SW 1271 (cell line): ENCODE measurements around the gene ACSM3.

Source experiments
- DNase-seq, 2 experiments: peaks; one replicate each; lab custom pipeline; 2025; lab: John Stamatoyannopoulos, UW

The ACSM3 gene

GRCh38 chr16:20806168-20807050 is 42.6 kb downstream of the ACSM3 start, which contains the start of the genes ERI2 and REXO5:
TSS of gene ERI2 (minus strand) at chr16:20806472. CDS start at chr16:20806430, 42 bp downstream.
TSS of gene REXO5 (plus strand) at chr16:20806527. CDS start at chr16:20806954, 427 bp downstream.
- peak; percentile 75 to 85 for DNase-seq

- no peak for DNase-seq
Measured at GRCh38 chr16:20807862-20808261, 44.0 kb downstream of the ACSM3 start.

DNA sequence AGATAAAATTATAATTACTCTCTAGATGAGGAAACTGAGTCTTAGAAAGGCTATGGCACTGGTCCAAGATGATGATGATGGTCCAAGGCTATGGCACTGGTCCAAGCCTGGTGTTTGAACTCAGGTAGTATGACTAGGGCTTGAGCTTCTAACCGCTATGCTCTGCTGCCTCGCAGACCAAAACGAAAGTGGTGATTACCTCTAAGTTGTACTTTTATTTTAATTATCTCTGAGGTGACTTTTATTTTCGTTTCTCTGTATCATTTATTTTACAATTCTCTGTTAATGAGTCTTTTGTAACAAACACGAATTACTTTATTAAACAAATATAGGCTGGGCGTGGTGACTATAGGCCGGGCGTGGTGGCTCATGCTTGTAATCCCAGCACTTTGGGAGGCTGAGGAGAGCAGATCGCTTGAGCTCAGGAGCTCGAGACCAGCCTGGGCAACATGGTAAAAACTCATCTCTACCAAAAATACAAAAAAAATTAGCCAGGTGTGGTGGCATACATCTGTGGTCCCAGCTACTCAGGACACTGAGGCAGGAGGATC is 48.1 kb downstream of the ACSM3 start:
- no peak for DNase-seq

DNA sequence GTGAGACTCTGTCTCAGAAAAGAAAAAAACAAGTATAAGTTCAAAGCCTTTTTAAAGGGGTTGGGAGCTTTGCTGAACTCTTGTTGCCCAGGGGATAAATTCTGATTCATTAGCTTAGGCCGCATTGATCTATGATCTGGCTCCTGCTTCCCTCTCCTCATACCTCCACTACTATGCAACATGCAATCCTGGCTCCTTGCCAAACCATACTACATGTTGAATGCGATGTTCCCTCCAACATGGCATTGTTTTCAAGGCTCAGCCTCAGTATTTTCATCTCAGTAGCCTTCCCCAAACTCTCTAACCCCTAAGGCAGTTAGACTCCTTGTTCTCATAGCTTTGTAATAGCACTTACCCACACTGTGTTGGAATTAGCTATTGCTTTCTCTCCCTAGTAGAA is 48.7 kb downstream of the ACSM3 start:
- no peak for DNase-seq

DNA sequence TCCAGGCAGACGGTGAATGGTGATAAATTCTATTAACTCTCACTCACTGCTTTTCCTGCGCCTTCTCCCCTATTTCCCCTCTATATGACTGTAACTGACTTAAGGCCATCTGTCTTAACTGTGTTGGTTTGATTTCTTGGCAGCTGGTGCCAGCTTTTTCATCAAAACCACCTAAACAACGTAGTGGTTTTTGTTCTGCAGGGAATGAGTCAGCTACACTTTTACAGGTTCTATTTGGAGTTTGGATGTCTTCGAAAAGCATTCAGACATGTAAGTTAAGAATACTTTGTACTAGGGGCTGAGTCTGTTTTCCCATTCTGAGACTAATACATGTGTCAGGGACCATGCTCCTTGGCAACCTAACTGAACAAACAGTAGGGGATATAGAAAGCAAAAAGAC is 51.0 kb downstream of the ACSM3 start:
- DNase-seq, result no peak

GRCh38 chr16:20818929-20819585 is 55.2 kb downstream of the ACSM3 start:
- DNase-seq, result no peak

GRCh38 chr16:20821682-20822081 is 57.9 kb downstream of the ACSM3 start:
- DNase-seq, result no peak

GRCh38 chr16:20822521-20823325 is 58.9 kb downstream of the ACSM3 start:
- DNase-seq, result no peak

- no peak for DNase-seq
Measured at GRCh38 chr16:20826039-20826566, 62.3 kb downstream of the ACSM3 start.

DNA sequence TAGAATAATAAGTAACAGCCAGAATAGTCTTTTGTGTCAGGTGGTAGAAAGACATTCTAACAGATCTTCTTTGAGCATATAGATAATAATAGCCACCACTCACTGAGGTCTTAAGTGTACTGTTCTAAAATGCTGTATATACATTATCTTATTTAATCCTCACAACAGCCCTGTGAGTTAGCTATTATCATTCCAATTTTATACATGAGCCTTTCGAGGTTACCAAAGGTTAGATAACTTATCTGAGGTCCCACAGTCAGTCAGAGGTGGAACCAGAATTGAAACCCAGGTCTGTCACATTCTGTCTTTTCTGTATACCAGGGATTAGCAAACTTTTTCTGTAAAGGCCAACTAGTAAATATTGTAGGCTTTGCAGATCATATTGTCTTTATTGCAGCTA is 65.7 kb downstream of the ACSM3 start:
- no peak for DNase-seq

DNA sequence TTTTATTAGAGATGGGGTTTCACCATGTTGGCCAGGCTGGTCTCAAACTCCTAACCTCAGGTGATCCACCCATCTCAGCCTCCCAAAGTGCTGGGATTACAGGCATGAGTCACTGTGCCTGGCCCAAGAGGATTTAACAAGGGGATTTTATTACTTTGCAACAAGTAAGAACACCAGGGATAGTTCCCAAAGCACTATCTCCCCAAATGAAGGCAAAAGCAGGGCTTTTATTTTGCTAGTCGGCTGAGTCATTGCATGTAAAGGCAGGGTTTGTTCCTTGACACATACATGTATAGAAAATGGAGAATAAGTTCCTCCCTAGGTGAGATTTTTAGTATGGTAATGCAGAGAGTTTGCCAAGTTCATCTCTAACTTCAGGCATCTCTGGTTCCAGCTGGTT is 66.6 kb downstream of the ACSM3 start:
- DNase-seq, result no peak

- DNase-seq, result no peak
Measured at GRCh38 chr16:20833086-20833485, 69.3 kb downstream of the ACSM3 start.

DNA sequence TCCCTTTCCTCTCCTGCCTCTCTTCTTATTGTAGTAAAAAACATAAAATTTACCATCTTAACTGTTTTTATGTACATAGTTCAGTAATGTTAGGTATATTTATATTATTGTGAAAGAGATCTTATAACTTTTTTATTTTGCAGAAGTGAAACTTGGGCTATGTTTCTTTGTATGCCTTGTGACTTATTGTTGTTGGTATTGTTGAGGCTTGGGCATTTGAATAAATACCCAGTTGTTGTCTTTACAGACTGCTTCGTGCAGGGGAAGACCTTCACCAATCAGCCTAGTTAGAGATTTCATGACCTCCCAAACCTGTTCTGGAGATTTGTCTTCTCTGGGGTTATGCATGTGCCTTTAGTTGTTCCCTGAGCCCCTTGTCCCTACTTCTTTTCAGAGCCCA is 74.4 kb downstream of the ACSM3 start:
- no peak for DNase-seq

GRCh38 chr16:20839504-20839903 is 75.7 kb downstream of the ACSM3 start:
- DNase-seq, result no peak

DNA sequence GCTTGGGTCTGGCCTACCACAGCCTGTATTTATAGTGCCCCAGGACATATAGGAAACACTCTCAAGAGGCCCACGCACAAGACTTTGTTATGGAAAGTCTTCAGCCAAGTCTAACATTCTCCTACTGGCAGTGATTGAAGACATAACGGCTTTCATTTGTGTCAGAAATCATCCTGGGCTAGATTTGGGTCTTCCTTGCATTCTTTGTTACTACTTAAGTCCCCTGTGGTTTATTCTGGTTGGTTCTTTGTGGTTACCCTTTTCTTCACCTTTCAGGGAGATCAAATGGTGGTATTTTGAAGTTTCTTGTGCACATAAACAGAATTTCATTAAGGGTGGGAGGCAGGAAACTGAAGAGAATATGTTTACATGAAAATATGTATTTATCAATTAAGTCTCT is 80.2 kb downstream of the ACSM3 start:
- DNase-seq, result no peak

- DNase-seq, result no peak
Measured at GRCh38 chr16:20844588-20844987, 80.8 kb downstream of the ACSM3 start.

GRCh38 chr16:20846030-20846429 is 82.2 kb downstream of the ACSM3 start:
- no peak for DNase-seq

- DNase-seq, result no peak
Measured at GRCh38 chr16:20846551-20846950, 82.7 kb downstream of the ACSM3 start.
